IPS-15b (cell line): ENCODE data around the gene MTA1.

ENCODE experiments used
- H3K27me3 ChIP-seq: one replicate; pipeline ENCODE4 v1.6.1; 2013; ENCODE audit warnings: low read length; ENCODE audit not compliant: control insufficient read depth, insufficient read depth
- H3K36me3 ChIP-seq: one replicate; pipeline ENCODE4 v1.6.1; 2013; ENCODE audit warnings: low read length; ENCODE audit not compliant: control insufficient read depth, insufficient read depth
- H3K4me1 ChIP-seq: one replicate; pipeline ENCODE4 v1.6.1; 2013; ENCODE audit warnings: mild to moderate bottlenecking, low read length; ENCODE audit not compliant: control insufficient read depth, insufficient read depth
- H3K4me3 ChIP-seq: one replicate; pipeline ENCODE4 v1.5.1; 2013; ENCODE audit warnings: low read depth, low read length
- H3K9ac ChIP-seq: one replicate; pipeline ENCODE4 v1.6.1; 2013; ENCODE audit warnings: low read depth, mild to moderate bottlenecking, low read length
- H3K9me3 ChIP-seq: one replicate; pipeline ENCODE4 v1.6.1; 2013; ENCODE audit warnings: mild to moderate bottlenecking, low read length; ENCODE audit not compliant: control insufficient read depth, insufficient read depth

Gene MTA1

DNA sequence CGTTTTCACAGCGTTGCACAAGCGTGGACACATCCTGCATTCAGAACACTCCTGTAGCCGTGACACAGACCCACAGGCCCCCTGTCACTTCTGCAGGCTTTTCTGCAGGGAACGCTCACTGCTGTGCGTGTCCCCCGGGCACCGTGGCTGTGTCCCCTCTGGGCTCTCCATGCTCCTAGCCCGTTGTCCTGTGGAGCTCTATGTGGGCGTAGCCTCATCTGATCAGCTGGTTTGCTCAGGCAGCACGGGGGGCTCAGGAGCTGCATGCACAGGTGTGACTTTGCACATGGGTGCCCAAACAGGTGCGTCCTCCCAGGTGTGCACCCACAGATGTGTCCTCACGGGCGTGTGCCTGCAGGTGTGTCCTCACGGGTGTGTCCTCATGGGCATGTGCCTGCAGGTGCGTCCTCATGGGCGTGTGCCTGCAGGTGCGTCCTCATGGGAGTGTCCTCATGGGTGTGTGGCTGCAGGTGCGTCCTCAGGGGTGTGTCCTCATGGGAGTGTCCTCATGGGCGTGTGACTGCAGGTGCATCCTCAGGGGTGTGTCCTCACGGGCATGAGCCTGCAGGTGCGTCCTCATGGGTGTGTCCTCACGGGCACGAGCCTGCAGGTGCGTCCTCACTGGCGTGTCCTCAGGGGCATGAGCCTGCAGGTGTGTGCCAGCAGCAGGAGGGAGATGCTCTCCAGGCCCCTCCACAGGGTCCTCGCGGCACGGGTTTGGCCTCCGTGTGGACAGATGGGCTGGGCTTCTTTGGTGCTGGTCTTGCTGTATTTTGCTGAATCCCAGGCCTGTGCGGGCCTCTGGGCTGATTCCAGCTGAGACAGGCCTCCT is 17.5 kb downstream of the MTA1 start:
- Histone ChIP-seq H3K36me3 (peaks cover 19% of the 10 kb centered on the region), H3K27me3 (no peaks in the 10 kb centered on the region), H3K9me3 (no peaks in the 10 kb centered on the region), H3K4me3 (no peak overlapping the region), H3K4me1 (no peaks in the 10 kb centered on the region), H3K9ac (no peak overlapping the region)

- Histone ChIP-seq H3K9me3 (no peaks in the 10 kb centered on the region), H3K27me3 (no peaks in the 10 kb centered on the region), H3K4me3 (no peak overlapping the region), H3K9ac (no peak overlapping the region), H3K4me1 (no peaks in the 10 kb centered on the region), H3K36me3 (peaks cover 25% of the 10 kb centered on the region)
Measured at GRCh38 chr14:105437723-105438500, 18.3 kb downstream of the MTA1 start.

- no peaks in the 10 kb centered on the region for H3K27me3 ChIP-seq
- no peaks in the 10 kb centered on the region for H3K4me1 ChIP-seq
- H3K36me3 ChIP-seq, result peaks cover 25% of the 10 kb centered on the region
- no peak overlapping the region for H3K9ac ChIP-seq
- H3K4me3 ChIP-seq, result no peak overlapping the region
- H3K9me3 ChIP-seq, result no peaks in the 10 kb centered on the region
Measured at GRCh38 chr14:105439179-105439578, 19.6 kb downstream of the MTA1 start.

DNA sequence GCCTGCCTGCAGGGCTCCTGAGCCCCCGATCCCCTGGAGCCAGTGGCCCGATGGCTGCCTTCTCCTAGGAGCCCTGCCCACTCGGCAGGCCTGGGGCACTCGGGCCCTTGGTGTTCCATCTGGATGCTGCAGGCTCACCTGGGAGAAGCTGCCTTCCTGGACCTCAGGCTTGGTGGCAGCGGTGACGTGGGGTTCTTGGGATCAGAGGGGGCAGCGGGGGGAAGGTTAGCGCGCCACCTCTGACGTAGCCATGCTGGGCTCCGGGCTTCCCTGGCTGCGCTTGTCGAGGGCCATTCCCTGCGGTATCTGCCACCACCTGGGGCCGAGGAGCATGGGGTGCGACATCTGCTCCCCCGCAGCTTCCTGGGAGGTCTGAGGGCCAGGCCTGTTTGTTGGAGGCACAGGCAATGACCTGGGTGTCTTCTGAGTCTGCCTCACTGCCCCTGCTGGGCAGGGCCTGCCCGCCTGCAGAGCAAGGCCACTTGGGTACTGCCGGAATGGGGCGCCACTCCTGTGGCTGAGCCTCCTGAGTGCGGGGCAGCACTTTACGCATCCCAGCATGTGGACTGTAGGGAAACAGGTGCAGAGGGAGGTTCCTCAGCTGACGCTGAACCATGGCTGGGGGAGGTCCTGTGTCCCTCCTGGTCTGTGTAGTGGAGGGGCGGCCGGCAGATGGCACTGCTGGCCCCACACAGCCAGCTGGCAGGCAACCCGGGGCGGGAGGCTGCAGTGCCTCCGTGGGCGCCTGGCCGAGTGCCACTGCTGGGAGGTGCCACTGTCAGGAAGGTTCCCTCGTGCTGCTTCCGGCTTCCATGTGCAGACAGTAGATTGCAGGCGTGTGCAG is 20.3 kb downstream of the MTA1 start:
- H3K36me3 ChIP-seq, result peaks cover 25% of the 10 kb centered on the region

DNA sequence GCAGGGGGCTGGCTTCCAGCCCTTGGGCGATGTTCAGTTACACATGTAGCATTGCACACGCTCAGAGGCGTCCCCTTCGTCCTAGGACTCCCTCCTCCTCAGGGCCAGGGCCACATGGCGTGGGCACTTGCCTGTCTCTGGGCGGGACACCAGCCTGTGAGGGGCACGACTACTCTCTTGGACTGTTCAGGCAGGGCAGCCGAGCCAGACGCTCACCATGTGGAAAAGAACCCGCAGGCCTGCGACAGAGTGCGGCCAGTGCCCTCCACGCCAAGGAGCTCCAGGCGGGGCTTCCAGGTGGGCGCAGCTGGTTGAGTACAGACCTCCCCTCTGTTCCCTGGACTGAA is 20.9 kb downstream of the MTA1 start:
- Histone ChIP-seq H3K36me3 (peaks cover 25% of the 10 kb centered on the region), H3K9ac (no peak overlapping the region), H3K27me3 (no peaks in the 10 kb centered on the region), H3K4me3 (no peak overlapping the region), H3K4me1 (no peaks in the 10 kb centered on the region), H3K9me3 (no peaks in the 10 kb centered on the region)

More for the DNA sequence above, 20.3 kb downstream of the MTA1 start:
- Histone ChIP-seq H3K4me1 (no peaks in the 10 kb centered on the region), H3K9ac (no peak overlapping the region), H3K27me3 (no peaks in the 10 kb centered on the region), H3K9me3 (no peaks in the 10 kb centered on the region), H3K4me3 (no peak overlapping the region)

DNA sequence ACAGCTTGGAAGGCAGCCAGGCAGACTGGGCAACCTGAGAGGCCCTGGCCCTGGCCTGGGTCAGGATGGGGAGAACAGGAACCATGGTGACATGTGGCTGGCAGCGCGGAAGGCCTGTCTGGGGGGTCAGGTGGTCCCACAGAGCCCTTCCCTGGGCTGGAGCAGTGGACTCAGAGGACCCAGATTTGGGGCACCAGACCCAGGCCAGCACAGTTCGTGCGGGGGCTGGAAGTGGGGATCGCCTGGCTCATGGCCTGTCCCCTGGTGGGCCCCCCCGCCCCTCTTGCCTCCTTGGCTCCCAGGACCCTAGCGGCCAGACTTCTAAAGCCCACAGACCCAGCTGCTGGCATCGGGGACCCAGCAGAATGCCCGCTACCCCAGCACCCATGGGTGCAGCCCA is 21.4 kb downstream of the MTA1 start:
- Histone ChIP-seq H3K4me3 (no peak overlapping the region), H3K4me1 (no peaks in the 10 kb centered on the region), H3K9ac (no peak overlapping the region), H3K27me3 (no peaks in the 10 kb centered on the region), H3K36me3 (peaks cover 26% of the 10 kb centered on the region), H3K9me3 (no peaks in the 10 kb centered on the region)

DNA sequence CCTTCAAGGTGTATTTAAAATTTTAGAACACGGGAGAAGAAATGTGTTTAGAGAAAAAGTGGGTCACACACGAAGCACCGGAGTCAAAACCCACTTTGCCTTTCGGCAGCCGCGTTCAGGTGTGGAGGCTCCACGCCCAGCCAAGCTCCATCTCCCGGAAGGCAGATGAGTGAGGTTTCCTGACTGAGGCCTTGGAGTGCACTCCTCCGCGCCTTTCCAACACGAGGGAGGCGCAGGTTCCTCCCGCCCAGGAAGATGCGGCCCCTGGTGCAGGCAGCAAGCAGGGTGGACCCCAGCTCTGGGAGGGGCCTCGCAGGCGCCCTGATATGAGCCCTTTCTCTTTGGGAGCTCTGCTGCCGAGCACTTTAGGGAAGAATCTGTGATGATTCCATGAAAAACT is 22.5 kb downstream of the MTA1 start:
- H3K27me3 ChIP-seq, result no peaks in the 10 kb centered on the region
- H3K9me3 ChIP-seq, result no peaks in the 10 kb centered on the region
- H3K4me1 ChIP-seq, result no peaks in the 10 kb centered on the region
- peaks cover 26% of the 10 kb centered on the region for H3K36me3 ChIP-seq
- H3K4me3 ChIP-seq, result no peak overlapping the region
- no peak overlapping the region for H3K9ac ChIP-seq

DNA sequence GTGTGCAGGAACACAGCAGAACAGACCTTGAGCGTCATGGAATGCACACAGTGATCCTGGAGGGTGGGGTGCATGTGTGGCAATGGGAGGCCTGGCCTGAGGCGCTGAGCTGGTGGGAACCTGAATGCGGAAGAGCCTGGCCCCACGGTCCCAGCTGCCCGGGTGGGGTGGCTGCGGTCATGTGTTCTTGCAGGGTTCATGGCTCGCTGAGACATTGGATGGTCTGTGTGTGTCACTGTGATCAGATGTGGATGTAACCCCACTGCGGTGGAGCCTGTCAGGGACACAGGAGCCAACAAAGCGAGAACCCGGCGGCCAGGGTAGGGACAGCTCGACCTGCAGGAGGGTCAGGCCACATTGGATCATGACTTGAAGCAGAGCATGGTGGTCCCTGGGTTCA is 23.2 kb downstream of the MTA1 start:
- H3K9ac ChIP-seq, result no peak overlapping the region
- H3K4me1 ChIP-seq, result no peaks in the 10 kb centered on the region
- H3K36me3 ChIP-seq, result peaks cover 23% of the 10 kb centered on the region
- H3K4me3 ChIP-seq, result no peak overlapping the region
- no peaks in the 10 kb centered on the region for H3K9me3 ChIP-seq
- H3K27me3 ChIP-seq, result no peaks in the 10 kb centered on the region

- no peak overlapping the region for H3K4me3 ChIP-seq
- no peaks in the 10 kb centered on the region for H3K27me3 ChIP-seq
- no peaks in the 10 kb centered on the region for H3K9me3 ChIP-seq
- H3K36me3 ChIP-seq, result peaks cover 28% of the 10 kb centered on the region
- no peak overlapping the region for H3K9ac ChIP-seq
- no peaks in the 10 kb centered on the region for H3K4me1 ChIP-seq
Measured at GRCh38 chr14:105444859-105445258, 25.2 kb downstream of the MTA1 start.

DNA sequence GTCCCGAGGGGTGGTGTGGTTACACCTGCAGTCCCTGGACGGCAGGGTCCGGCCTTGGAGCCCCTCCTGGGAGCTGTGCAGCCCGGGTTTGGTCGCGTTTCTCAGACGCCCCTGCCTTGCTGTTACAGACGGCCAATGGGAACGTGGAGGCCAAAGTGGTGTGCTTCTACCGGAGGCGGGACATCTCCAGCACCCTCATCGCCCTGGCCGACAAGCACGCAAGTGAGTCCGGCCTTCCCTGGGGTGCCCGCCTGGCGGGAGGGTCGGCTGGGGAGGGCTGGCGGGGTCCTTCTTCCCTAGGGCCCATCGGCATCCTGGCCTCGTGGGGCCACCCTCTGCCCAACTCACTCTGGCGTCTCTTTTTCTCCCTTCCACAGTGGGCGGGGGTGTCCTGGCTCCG is 25.7 kb downstream of the MTA1 start:
- no peak overlapping the region for H3K4me3 ChIP-seq
- no peaks in the 10 kb centered on the region for H3K4me1 ChIP-seq
- H3K27me3 ChIP-seq, result no peaks in the 10 kb centered on the region
- H3K9me3 ChIP-seq, result no peaks in the 10 kb centered on the region
- H3K9ac ChIP-seq, result no peak overlapping the region
- peaks cover 29% of the 10 kb centered on the region for H3K36me3 ChIP-seq

DNA sequence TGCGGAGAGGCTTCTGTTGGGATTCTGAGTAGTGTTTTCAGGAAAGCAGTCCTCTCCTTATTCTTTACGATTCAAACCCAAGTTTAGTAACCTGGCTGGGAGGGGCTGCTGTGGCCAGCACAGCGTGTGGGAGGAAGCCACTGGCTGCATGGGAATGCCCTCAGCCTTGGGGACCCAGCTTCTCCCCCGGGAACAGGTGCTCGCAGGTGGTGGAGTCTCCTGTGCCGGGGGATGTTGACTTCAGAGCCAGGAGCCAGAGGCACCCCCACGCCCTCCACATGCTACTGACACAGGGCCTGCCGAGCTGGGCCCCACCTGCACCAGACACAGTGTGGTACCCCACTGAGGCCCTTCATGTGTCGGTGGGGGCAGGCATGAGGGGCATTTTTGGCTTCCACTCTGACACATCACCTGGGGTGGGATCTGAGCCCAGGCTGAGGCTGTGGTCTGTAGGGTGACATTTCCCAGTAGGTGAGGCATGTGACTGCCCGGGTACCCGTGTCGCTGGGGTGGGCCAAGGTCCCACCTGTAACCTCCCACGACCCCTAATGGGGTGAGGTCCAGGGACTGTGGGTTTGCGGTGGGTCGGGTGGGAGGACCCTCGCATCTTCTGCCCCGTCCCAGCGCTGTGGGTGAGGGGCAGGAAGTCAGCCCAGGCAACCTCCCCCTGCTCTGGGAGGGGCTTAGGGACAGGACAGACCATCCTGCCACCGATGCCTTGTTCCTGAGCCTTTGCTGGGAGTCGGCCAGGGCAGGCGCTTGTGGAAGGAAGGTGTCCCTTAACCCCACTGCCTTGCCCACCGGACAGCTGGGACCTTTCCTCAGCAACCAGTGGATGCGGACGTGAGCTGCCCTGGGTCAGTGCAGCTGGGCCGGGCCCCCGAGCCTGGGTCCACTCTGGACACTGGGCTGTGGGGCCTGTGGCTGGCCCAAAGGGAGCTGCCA is 26.5 kb downstream of the MTA1 start:
- Histone ChIP-seq H3K9me3 (no peaks in the 10 kb centered on the region), H3K4me3 (no peak overlapping the region), H3K36me3 (peaks cover 30% of the 10 kb centered on the region), H3K4me1 (no peaks in the 10 kb centered on the region), H3K27me3 (no peaks in the 10 kb centered on the region), H3K9ac (no peak overlapping the region)
